ENCODE measurements around the gene TRABD2B. TPM values are rescaled to one million over a fixed set of nuclear protein-coding genes. Genes with fewer than 3 reads are reported as not detected.

Gene TRABD2B
- total and polyA plus RNA-seq, 2 donors (not counting 3 experiments of a cell fraction or from before 2014, with no cell fraction given), result not detected

GRCh38 chr1:47984175-47984789, 12.9 kb downstream of the TRABD2B start:
- no TSS peak for BruUV-seq (replicated peaks)
- Histone ChIP-seq H3K9me1 (replicated peaks; ENCODE audit: control insufficient read depth, extremely low read depth, insufficient read depth, low read length) (no peaks in the 10 kb centered on the region), H4K20me1 (replicated peaks; ENCODE audit: control insufficient read depth, extremely low read depth, insufficient read depth, low read length) (no peaks in the 10 kb centered on the region), H3K27me3 (ENCODE audit: control insufficient read depth in 2 of 2, insufficient read depth in 2 of 2, low read length in 2 of 2) (peaks cover 14 to 16% of the 10 kb centered on the region in 2 experiments), H3K79me2 (ENCODE audit: control insufficient read depth, insufficient read depth, low read length) (no peaks in the 10 kb centered on the region), H3K27ac (ENCODE audit: insufficient read depth, low read depth, low read length) (no peak overlapping the region), H3K4me1 (ENCODE audit: control insufficient read depth, extremely low read depth, insufficient read depth, low read length) (no peaks in the 10 kb centered on the region), H2AFZ (ENCODE audit: low read depth, low read length) (no peak overlapping the region), H3K36me3 (ENCODE audit: control insufficient read depth in 2 of 2, extremely low read depth in 1 of 2, insufficient read depth in 2 of 2, low read length in 2 of 2) (no peaks in the 10 kb centered on the region), H3K4me2 (ENCODE audit: insufficient read depth, low read length) (no peak overlapping the region), H3K9ac (replicated peaks; ENCODE audit: extremely low read depth, insufficient read depth, low read length) (no peak overlapping the region), H3K9me3 (replicated peaks; ENCODE audit: control insufficient read depth, insufficient read depth, low read length) (no peaks in the 10 kb centered on the region), H3K4me3 (replicated peaks in 1 of 3; ENCODE audit: insufficient read depth in 1 of 3, low read depth in 1 of 3, low read length in 3 of 3) (no peak overlapping the region)
- ChIA-PET POLR2A (no interaction called here), CTCF (interaction anchor here (0.9 kb wide), 1 partner anchor 14 kb away, joined by 6 read pairs; no protein-coding TSS in a partner anchor)
- DNase-seq (ENCODE audit: low read depth, low spot score), result no peak
- no peak for FAIRE-seq
- intact Hi-C loops (cut with micrococcal nuclease) (no loop called here), dilution Hi-C loops (cut with MboI; ENCODE audit: extremely low pct_ligation_motif_present, low sequenced_read_pairs) (no loop called here)
- TF ChIP-seq FOS (IDR thresholded peaks at IDR 0.05; ENCODE audit: borderline replicate concordance, insufficient read depth, low read length) (no peak), POLR2A (IDR thresholded peaks at IDR 0.05; ENCODE audit: low read depth, low read length) (no peak), MYC (IDR thresholded peaks at IDR 0.05; ENCODE audit: low read depth, low read length) (no peak)

GRCh38 chr1:47983691-47984090, 13.5 kb downstream of the TRABD2B start:
- ChIA-PET POLR2A (no interaction called here), CTCF (no interaction called here)
- Histone ChIP-seq H3K4me2 (ENCODE audit: insufficient read depth, low read length) (no peak overlapping the region), H2AFZ (ENCODE audit: low read depth, low read length) (no peak overlapping the region), H3K4me1 (ENCODE audit: control insufficient read depth, extremely low read depth, insufficient read depth, low read length) (no peaks in the 10 kb centered on the region), H3K9me3 (replicated peaks; ENCODE audit: control insufficient read depth, insufficient read depth, low read length) (no peaks in the 10 kb centered on the region), H3K4me3 (replicated peaks in 1 of 3; ENCODE audit: insufficient read depth in 1 of 3, low read depth in 1 of 3, low read length in 3 of 3) (no peak overlapping the region), H3K27me3 (ENCODE audit: control insufficient read depth in 2 of 2, insufficient read depth in 2 of 2, low read length in 2 of 2) (peaks cover 14 to 16% of the 10 kb centered on the region in 2 experiments), H3K79me2 (ENCODE audit: control insufficient read depth, insufficient read depth, low read length) (no peaks in the 10 kb centered on the region), H3K27ac (ENCODE audit: insufficient read depth, low read depth, low read length) (no peak overlapping the region), H3K9ac (replicated peaks; ENCODE audit: extremely low read depth, insufficient read depth, low read length) (no peak overlapping the region), H4K20me1 (replicated peaks; ENCODE audit: control insufficient read depth, extremely low read depth, insufficient read depth, low read length) (no peaks in the 10 kb centered on the region), H3K36me3 (ENCODE audit: control insufficient read depth in 2 of 2, extremely low read depth in 1 of 2, insufficient read depth in 2 of 2, low read length in 2 of 2) (no peaks in the 10 kb centered on the region), H3K9me1 (replicated peaks; ENCODE audit: control insufficient read depth, extremely low read depth, insufficient read depth, low read length) (no peaks in the 10 kb centered on the region)
- TF ChIP-seq POLR2A (IDR thresholded peaks at IDR 0.05; ENCODE audit: low read depth, low read length) (no peak), JUN (IDR thresholded peaks at IDR 0.05; ENCODE audit: borderline replicate concordance, insufficient read depth, insufficient read length, low read depth) (no peak), CTCF (IDR thresholded peaks at IDR 0.05; ENCODE audit: extremely low read depth in 1 of 2, insufficient read depth in 1 of 2, low read depth in 1 of 2, low read length in 2 of 2) (no peak), MYC (IDR thresholded peaks at IDR 0.05; ENCODE audit: low read depth, low read length) (no peak), POLR2AphosphoS5 (IDR thresholded peaks at IDR 0.05; ENCODE audit: insufficient read depth, low read depth, low read length) (no peak), FOS (IDR thresholded peaks at IDR 0.05; ENCODE audit: borderline replicate concordance, insufficient read depth, low read length) (no peak)
- DNase-seq (ENCODE audit: low read depth, low spot score), result no peak
- intact Hi-C loops (cut with micrococcal nuclease), result no loop called here
- no peak for FAIRE-seq
- BruUV-seq (replicated peaks), result no TSS peak
- dilution Hi-C loops (cut with MboI; ENCODE audit: extremely low pct_ligation_motif_present, low sequenced_read_pairs), result no loop called here
